Epithelial cell of proximal tubule (primary cell): ENCODE results near the gene DAGLB. TPM values are rescaled to one million over a fixed set of nuclear protein-coding genes. Genes with fewer than 3 reads are reported as not detected.
"Not testable (repeated sequence)": the region's sequence is repeated elsewhere in the genome, so short reads cannot be mapped to it uniquely, and the experiment has no call there.

ENCODE experiments used
- DNase-seq: peaks from one replicate; pipeline ENCODE4 v3.0.0-alpha.2; 2011; ENCODE audit warnings: low read depth
- H3K4me3 ChIP-seq: 2 replicates; pipeline ENCODE4 v1.5.1; 2011; ENCODE audit warnings: low read depth, mild to moderate bottlenecking, low read length
- total RNA-seq: library from RNA; depleted of rRNA; stranded (reverse); fragments of >200 nt; gene quantifications from 2 replicates; pipeline ENCODE4 v1.2.3, GENCODE V29; 2015
- TF ChIP-seq, protein P1 (sequence below): conservative IDR thresholded peaks from 2 replicates; pipeline ENCODE4 v1.5.1; 2012; ENCODE audit warnings: low read depth, mild to moderate bottlenecking, low read length

Gene DAGLB
- total RNA-seq, 1 donor from 2014 or later: 7.3 TPM

DNA sequence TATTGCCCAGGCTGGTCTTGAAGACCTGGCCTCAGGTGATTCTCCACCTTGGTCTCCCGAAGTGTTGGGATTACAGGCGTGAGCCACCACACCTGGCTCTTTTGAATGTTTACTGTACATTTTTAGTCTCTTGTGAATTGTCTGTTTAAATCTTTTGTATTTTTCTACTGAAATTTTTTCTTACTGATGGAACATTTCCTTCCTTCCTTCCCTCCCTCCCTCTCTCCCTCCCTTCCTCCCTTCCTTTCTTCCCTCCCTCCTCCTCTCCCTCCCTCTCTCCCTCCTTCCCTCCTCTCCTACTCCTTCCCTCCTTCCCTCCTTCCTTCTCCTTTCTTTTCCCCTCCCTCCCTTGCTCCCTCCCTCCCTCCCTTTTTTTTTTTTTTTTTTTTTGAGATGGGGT lies 58.0 kb downstream of the DAGLB start:
- no peak for DNase-seq
- TF ChIP-seq, protein P1, sequence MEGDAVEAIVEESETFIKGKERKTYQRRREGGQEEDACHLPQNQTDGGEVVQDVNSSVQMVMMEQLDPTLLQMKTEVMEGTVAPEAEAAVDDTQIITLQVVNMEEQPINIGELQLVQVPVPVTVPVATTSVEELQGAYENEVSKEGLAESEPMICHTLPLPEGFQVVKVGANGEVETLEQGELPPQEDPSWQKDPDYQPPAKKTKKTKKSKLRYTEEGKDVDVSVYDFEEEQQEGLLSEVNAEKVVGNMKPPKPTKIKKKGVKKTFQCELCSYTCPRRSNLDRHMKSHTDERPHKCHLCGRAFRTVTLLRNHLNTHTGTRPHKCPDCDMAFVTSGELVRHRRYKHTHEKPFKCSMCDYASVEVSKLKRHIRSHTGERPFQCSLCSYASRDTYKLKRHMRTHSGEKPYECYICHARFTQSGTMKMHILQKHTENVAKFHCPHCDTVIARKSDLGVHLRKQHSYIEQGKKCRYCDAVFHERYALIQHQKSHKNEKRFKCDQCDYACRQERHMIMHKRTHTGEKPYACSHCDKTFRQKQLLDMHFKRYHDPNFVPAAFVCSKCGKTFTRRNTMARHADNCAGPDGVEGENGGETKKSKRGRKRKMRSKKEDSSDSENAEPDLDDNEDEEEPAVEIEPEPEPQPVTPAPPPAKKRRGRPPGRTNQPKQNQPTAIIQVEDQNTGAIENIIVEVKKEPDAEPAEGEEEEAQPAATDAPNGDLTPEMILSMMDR: no peak
- no peak overlapping the region for H3K4me3 ChIP-seq

DNA sequence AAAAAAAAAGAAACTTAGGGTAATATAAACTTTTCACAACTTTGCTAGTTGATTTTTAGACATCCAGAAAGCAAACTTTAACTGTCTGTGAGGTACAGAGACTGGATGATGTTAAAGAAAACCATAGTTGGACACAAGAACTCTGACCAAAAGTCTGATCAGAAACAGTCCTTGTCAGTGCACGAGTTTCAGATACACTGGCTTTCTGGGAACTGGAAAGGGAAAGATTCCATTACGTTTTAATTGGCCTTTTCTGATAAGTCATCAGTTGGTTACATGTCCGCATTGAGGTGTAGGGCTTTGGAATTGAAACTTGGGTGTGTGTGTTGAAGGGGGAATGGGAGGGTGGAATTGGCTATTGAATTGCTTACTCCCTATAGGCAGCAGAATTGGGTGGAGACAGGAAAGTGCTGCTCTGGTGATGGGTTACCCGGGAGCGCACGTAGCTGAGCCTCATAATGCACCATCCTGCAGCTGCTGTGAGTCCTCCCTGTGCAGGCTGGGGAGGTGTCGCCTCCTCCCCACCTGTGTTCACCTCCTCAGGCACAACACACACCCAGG lies 59.9 kb downstream of the DAGLB start:
- no peak for DNase-seq
- TF ChIP-seq, protein P1: no peak
- H3K4me3 ChIP-seq: no peak overlapping the region

DNA sequence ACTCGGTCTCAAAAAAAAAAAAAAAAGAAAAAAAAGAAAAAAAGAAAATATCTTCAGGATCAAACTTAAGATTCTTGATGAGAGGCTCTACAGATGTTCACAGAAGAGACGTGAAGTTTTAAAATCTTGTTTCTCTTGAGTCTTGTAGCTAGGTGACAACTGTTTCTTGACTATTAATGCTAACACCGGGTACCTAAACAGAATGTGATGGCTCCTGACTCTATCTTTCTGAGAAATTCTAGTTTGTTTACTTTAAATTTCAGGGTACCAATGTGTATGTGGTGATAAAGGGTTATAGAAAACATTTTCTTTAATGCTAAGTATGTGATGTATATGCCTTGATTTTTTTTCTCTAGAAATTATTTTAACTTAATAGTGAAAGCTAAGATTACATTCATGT lies 61.0 kb downstream of the DAGLB start:
- no peak overlapping the region for H3K4me3 ChIP-seq
- TF ChIP-seq, protein P1: no peak
- DNase-seq: no peak

DNA sequence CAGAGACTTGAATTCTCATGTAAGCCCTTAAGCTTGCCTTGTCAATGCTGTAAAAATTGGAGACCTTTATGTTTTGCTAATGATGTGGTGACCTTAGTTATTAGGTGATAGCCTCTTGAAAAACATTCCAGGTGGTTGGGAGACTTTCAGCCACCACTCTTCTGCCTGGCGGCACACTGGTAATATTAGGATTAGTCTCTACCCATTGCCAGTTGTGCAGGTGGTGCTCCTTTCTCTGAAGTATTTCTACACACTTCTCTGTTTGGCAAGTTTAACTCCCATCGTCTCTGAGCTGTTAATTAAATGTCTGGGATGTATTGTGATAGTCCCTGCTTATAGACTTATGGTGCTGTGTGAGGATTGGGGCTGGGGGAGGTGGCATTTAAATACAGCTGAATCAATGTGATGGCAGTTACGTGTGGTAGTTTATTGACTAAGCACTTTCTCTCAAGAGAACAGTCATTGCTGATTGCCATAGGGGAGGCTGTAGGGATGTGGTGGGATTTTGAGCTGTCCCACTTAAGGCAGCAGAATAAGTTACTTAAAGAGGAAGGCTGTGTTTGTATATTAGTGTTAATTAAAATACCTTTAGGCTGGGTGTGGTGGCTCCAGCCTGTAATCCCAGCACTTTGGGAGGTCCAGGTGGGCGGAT lies 61.7 kb downstream of the DAGLB start:
- DNase-seq: no peak
- TF ChIP-seq, protein P1: no peak
- H3K4me3 ChIP-seq: no peak overlapping the region

DNA sequence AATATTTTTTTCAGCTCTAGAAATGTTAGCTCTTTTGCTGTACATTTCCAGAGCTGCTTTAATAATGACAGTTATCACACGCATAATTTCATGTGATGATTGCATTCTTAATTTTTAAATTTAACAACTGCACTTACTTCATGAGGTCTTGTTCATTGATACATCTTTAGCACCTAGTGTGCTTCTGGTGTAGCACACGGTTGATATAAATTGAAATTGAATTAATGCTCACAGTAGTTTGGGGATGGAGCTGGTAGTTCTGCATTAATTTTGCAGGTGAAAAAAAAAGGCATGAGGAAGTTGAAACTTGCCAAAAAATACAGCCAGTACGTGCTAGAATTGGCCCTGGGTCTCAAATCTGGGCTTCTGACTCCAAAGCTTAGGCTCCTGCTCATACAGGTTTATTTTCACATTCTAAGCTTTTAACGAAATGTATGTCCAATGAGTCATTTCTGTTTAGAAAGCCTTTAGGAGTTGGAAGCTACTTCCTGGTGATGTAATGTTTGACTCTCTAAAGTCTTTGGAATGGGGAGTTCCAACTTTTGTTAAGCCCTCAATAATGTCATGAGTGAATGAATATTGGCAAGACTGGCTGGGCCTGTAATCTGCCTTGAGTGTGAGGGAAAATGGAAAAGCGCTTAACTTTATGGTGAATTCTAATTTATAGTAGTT lies 62.5 kb downstream of the DAGLB start:
- TF ChIP-seq, protein P1: no peak
- H3K4me3 ChIP-seq: no peak overlapping the region
- DNase-seq: peak; percentile 98

DNA sequence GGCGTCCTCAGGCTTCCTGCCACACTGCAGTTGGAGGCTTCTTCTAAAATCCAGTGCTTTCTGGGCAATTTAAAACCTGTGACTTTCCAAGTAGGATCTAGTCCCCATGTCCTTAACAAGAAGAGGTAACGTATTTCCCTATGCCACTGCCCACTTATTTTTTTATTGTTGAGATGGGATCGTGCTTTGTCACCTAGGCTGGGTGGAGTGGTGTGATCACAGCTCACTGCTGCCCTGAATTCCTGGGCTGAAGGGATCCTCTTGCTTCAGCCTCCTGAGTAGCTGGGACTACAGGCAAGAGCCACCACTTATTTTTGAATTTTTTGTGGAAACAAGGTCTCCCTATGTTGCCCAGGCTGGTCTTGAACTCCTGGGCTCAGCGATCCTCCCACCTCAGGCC lies 63.4 kb downstream of the DAGLB start:
- TF ChIP-seq, protein P1: no peak
- no peak overlapping the region for H3K4me3 ChIP-seq
- no peak for DNase-seq

DNA sequence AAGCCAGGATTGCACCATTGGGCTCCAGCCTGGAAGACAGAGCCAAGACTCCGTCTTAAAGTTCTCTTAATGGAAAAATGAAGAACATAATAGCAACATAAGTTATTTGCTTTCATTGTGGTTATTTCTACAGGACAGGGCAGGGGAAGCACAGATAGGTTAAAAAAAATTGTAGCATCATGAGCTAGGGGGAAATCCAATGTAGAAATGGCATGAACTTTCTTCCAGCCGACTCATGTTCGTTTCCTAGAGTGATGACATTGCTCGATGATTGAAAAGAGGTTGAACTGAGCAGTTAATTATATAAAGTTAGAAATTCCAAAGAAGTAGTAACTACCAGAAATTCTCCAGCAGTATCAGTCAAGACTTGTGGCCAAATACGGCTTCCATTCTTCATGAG lies 64.9 kb downstream of the DAGLB start:
- DNase-seq: no peak
- TF ChIP-seq, protein P1: no peak
- H3K4me3 ChIP-seq: no peak overlapping the region

DNA sequence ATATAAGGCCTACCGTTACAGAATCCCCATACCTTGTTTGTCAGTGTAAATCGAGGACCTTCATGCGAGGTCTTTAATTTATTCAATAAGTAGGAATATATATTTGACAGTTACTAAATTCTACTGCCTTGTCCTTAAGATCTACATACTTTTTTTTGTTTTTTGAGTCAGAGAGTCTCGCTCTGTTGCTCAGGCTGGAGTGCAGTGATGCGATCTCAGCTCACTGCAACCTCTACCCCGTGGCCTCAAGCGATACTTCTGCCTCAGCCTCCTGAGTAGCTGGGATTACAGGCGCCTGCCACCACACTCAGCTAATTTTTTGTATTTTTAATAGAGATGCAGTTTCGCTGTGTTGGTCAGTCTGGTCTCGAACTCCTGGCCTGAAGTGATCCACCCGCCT lies 65.9 kb downstream of the DAGLB start:
- H3K4me3 ChIP-seq, DNase-seq: not testable (repeated sequence)
